Ovary (tissue), 10 donors: Measurements from ENCODE around the gene RCN1. TPM values are rescaled to one million over a fixed set of nuclear protein-coding genes. Genes with fewer than 3 reads are reported as not detected.

ENCODE experiments used
- DNase-seq, 5 donors: peaks; one replicate each; pipeline ENCODE4 v3.0.0-alpha.2; 2019 to 2020
- H3K27ac ChIP-seq, 2 donors: fragments of 200-600 bp; one replicate each; pipeline versions ENCODE4 v1.5.1 to v1.8.0; 2019 to 2022
- H3K27me3 ChIP-seq: fragments of 200-600 bp; one replicate; pipeline ENCODE4 v1.8.0; 2022
- H3K36me3 ChIP-seq: fragments of 200-600 bp; sonication (generic); one replicate; pipeline ENCODE4 v1.5.1; 2019
- H3K4me1 ChIP-seq: one replicate; pipeline ENCODE4 v1.8.1; 2013; ENCODE audit warnings: mild to moderate bottlenecking, moderate library complexity; ENCODE audit not compliant: insufficient read depth
- H3K4me3 ChIP-seq: fragments of 200-600 bp; sonication (generic); one replicate; pipeline ENCODE4 v1.5.1; 2017
- H3K9me3 ChIP-seq, 2 donors: fragments of 200-600 bp in 1 of 2; sonication (generic) in 1 of 2; one replicate each; pipeline versions ENCODE4 v1.5.1 to v1.8.1; 2013 to 2019; ENCODE audit warnings: mild to moderate bottlenecking in 1 of 2, moderate library complexity in 1 of 2
- EP300 ChIP-seq: sonication (generic); formaldehyde crosslinking; IDR thresholded peaks from one replicate; pipeline ENCODE4 v1.6.1; 2017; ENCODE audit warnings: antibody characterized with exemption
- POLR2A ChIP-seq: fragments of 450-650 bp; IDR thresholded peaks from one replicate; pipeline ENCODE4 v1.6.1; 2017; ENCODE audit warnings: antibody characterized with exemption, mild to moderate bottlenecking, moderate library complexity
- WGBS, 3 donors: extraction: QIAGEN DNeasy Blood & Tissue Kit in 1 of 3; methylation state at CpG; one replicate each; pipeline versions ENCODE4 v1.1.5 to v1.1.7; 2013 to 2017; 5-methylcytosine and 5-hydroxymethylcytosine counted together
- intact Hi-C, 4 donors: fragments of 100-400 bp; cut with DNase I; formaldehyde crosslinking; loops; one replicate each; pipeline versions ENCODE4 v1.11.0 to v1.15.1; 2022 to 2023
- long read RNA-seq, 3 donors: library from polyadenylated mRNA in 2 of 3; unstranded in 2 of 3; transcript quantifications; one replicate each; pipeline ENCODE4 v2.0.0 and lab custom pipeline, GENCODE V29; 2021 to 2026
- polyA plus RNA-seq, 2 donors: library from polyadenylated mRNA; stranded (reverse); fragments of 200-250 nt in 1 of 2; fragments of 350-450 nt in 1 of 2; fragmentation: Illumina TruSeq in 1 of 2; extraction: RNeasy Lipid Tissue Mini Kit (QIAGEN cat#74804) in 1 of 2; gene quantifications; one replicate each; pipeline ENCODE4 v1.2.3, GENCODE V29; 2013 to 2014
- total RNA-seq, 7 donors: library from RNA; depleted of rRNA in 2 of 7; stranded (reverse); fragments of >200 nt in 2 of 7; fragmentation: NEBNext Ultra II Directional in 3 of 7; extraction: Animal tissue kit (Norgen Biotek cat#: 25700) in 3 of 7; gene quantifications; one replicate each; pipeline versions ENCODE4 v1.1.0 to v1.2.4, GENCODE V29; 2016 to 2023
- TF ChIP-seq, protein P1 (sequence below), 3 donors: fragments of 450-650 bp in 2 of 3; fragments of 200-600 bp in 1 of 3; IDR thresholded peaks; one replicate each; pipeline versions ENCODE4 v1.5.1 to v1.8.0; 2016 to 2022; ENCODE audit warnings: antibody characterized with exemption in 3 of 3, mild to moderate bottlenecking in 1 of 3
- donor health status: DM: no; HTN: no; CAD: no; lungs with moderate emphysema.
- donor health status: DM: no; HTN: no; CAD: no.
- donor health status: Bipolar disorder and iron deficiency.
- donor health status: DM: yes; HTN: yes; CAD: no.
- donor health status: DM: no; HTN: no; CAD: no.
- donor health status: DM: yes; HTN: yes; CAD: no.

The RCN1 gene
- total RNA-seq (100 to 1,000 TPM in 1 of 7 donors, 10 to 100 TPM in 6; 49.7 to 125 (median 89.6) TPM), polyA plus RNA-seq (100 to 1,000 TPM in 1 of 2 donors, 10 to 100 TPM in 1; 79.9 to 221 TPM)
- long read RNA-seq, donor 1, transcript RCN1-201 (6 exons, 2,572 nt) = major isoform, 572 of 589 reads
- long read RNA-seq, donor 1, transcript RCN1-204 (2 exons, 2,653 nt) = minor isoform, 5 of 589 reads
- long read RNA-seq, donor 1, partial matches to known transcripts = 2 of 589 reads
- long read RNA-seq, donor 1, other reads (novel, unspliced or antisense) = 7 of 589 reads
- long read RNA-seq, donor 2, transcript RCN1-201 (6 exons, 2,572 nt) = major isoform, 38 of 43 reads
- long read RNA-seq, donor 2, partial matches to known transcripts = 0 of 43 reads
- long read RNA-seq, donor 2, other reads (novel, unspliced or antisense) = 0 of 43 reads
- long read RNA-seq, donor 3, transcript RCN1-201 (6 exons, 2,572 nt) = major isoform, 233 of 238 reads
- long read RNA-seq, donor 3, partial matches to known transcripts = 2 of 238 reads
- long read RNA-seq, donor 3, other reads (novel, unspliced or antisense) = 1 of 238 reads

DNA sequence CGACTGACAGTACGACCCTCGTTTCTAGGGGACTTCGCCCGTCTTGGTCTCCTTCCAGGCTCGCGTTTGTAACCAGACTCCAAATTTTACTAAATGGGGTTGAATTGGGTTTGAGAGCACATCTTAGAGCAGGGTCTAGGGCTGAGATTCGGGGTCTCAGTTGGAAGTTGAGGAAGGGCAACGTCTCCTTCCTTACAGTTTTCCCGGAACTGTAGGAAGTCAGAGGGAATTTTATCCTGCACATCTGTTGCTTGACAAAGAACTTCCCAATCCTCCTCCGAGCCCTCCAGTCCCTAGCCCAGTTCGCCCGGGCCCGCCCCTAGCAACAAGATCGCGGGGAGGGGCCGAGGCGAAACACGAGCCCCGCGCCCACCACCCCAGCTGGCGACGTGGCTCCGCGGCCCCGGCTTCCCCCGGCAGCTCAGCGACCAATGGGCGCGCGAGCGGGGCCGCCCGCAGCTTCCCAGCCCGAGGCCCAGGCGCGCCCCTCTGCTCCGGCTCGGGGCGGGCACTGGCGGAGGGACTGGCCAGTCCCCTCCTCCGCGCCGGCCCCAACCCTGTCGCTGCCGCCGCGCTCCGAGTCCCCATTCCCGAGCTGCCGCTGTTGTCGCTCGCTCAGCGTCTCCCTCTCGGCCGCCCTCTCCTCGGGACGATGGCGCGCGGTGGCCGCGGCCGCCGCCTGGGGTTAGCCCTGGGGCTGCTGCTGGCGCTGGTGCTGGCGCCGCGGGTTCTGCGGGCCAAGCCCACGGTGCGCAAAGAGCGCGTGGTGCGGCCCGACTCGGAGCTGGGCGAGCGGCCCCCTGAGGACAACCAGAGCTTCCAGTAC, at the start of gene RCN1:
Gene RCN1, plus strand, starts transcription at position 530 of the 826 bp plus-strand sequence. Its CDS starts 123 bp downstream, at position 653.
- H3K27ac ChIP-seq = peak within 1 kb of the TSS; percentile 94 to 97
- peak; percentile 61 to 81 (median 69) for DNase-seq
- H3K4me1 ChIP-seq = peaks cover 18% of the 10 kb centered on the region
- TF ChIP-seq POLR2A (no peak), EP300 (no peak)
- TF ChIP-seq, protein P1, sequence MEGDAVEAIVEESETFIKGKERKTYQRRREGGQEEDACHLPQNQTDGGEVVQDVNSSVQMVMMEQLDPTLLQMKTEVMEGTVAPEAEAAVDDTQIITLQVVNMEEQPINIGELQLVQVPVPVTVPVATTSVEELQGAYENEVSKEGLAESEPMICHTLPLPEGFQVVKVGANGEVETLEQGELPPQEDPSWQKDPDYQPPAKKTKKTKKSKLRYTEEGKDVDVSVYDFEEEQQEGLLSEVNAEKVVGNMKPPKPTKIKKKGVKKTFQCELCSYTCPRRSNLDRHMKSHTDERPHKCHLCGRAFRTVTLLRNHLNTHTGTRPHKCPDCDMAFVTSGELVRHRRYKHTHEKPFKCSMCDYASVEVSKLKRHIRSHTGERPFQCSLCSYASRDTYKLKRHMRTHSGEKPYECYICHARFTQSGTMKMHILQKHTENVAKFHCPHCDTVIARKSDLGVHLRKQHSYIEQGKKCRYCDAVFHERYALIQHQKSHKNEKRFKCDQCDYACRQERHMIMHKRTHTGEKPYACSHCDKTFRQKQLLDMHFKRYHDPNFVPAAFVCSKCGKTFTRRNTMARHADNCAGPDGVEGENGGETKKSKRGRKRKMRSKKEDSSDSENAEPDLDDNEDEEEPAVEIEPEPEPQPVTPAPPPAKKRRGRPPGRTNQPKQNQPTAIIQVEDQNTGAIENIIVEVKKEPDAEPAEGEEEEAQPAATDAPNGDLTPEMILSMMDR (IDR thresholded peaks at IDR 0.05) = peak in 1 of 3 donors; percentile 20
- intact Hi-C loops = no loop called here
- H3K9me3 ChIP-seq = no peaks in the 10 kb centered on the region
- no peaks in the 10 kb centered on the region for H3K27me3 ChIP-seq
- H3K36me3 ChIP-seq = no peaks in the 10 kb centered on the region
- H3K4me3 ChIP-seq = peak within 1 kb of the TSS; percentile 64
- 1% methylated on average over 55 to 70 of the region's 79 CpGs for WGBS, 3 donors

DNA sequence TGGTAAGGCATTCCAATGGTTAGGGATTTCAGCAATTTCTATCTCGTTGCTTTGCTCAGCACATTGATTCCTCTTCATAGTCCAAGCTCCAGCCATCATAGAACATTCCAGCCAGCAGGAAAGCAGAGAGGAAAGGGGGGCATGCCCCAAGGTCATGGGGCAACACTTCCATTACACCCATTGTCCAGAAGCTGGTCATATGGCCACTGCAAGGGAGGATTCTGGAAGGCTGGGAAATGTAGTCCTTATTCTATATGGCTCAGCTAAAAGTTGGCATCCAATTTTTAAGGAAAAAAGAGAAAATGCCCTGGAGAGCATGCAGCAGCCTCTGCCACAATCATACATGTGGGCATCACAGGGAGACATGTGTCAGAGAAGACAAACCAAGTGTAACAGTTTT, 47.1 kb upstream of the RCN1 start:
- WGBS, 3 donors = 56 to 81% (median 69%) methylated on average over 1 of the region's 1 CpG
- TF ChIP-seq EP300 (no peak), POLR2A (no peak)
- TF ChIP-seq, protein P1 (IDR thresholded peaks at IDR 0.05) = no peak
- H3K27me3 ChIP-seq = no peaks in the 10 kb centered on the region
- no peaks in the 10 kb centered on the region for H3K4me1 ChIP-seq
- H3K9me3 ChIP-seq = no peaks in the 10 kb centered on the region
- no peaks in the 10 kb centered on the region for H3K36me3 ChIP-seq
- no peak overlapping the region for H3K4me3 ChIP-seq
- intact Hi-C loops = no loop called here
- no peak for DNase-seq
- H3K27ac ChIP-seq = no peak overlapping the region

DNA sequence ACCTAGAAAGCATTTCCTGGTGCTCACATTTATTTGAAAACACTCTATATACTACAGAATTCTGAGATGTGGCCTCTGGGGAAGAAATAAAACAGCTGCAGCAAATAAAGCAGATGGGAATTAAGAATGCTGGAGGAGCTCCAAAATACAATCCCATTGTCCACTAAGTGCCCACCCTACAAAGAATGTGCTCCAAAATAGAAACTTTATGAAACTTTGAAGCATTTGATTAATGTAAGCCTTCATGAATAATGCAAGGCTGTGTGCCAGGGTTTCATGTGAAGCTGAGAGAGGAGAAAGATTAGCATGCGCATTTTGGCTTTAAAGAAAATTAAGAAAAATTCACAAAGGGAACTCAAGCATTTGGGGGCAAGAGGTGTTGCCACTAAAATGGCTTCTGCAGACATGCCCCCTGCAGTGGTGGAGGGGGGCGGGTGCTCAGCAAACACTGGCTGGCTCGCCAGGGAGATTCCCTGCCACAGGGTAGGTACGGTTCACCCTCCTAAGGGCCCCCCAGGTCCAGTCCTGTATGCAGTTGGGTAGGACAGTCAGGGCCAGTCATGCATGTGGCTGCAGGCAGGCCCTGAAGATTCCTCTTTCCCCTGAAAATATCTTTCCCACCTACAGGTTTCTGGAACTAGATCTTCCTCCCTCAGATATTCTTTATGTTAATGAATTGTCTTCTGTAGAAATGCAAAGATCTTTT, 46.6 kb upstream of the RCN1 start:
- intact Hi-C loops = no loop called here

More for the DNA sequence above, 46.6 kb upstream of the RCN1 start:
- WGBS, 3 donors = 61 to 77% (median 77%) methylated on average over 4 of the region's 4 CpGs
- DNase-seq = no peak
- Histone ChIP-seq H3K4me1 (no peaks in the 10 kb centered on the region), H3K27me3 (no peaks in the 10 kb centered on the region), H3K36me3 (no peaks in the 10 kb centered on the region), H3K9me3 (no peaks in the 10 kb centered on the region), H3K27ac (no peak overlapping the region), H3K4me3 (no peak overlapping the region)
- no peak for TF ChIP-seq EP300
- no peak for TF ChIP-seq POLR2A
- TF ChIP-seq, protein P1 (IDR thresholded peaks at IDR 0.05) = no peak
